ENCODE data around the gene SEPTIN12.

The SEPTIN12 gene

DNA sequence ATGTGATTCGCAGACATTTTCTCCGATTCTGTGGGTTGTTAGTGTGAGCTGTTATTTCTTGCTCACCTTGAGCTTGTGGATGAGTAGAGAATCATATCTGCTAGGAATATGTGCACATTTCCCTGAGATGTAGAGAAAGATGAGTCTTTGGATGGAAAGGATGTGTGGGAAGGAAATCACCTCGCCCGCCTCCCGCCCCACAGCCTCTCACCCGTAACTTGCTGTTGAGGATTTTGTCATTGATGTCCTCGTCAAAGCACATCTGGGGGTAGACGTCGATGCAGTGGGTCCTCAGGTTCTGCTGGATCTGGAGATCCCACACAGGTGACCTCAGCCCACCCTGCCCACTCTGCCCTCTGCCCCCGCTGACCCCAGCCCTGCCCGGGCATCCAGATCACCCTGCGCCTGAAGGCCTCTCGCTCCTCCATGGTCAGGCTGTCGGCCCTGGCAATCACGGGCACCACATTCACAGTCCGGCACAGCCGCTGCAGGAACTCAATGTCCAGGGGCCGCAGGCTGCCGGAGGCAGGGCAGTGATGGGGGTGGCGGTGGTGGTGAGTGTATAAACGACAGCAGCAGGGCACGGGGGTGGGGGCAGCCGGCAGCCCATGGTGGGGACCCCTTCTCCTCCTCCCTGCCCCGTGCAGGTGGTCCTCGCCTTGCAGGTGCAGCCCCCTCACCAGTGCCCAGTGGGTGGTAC is 4.7 kb downstream of the SEPTIN12 start:
- DNase-seq, result no peak

DNA sequence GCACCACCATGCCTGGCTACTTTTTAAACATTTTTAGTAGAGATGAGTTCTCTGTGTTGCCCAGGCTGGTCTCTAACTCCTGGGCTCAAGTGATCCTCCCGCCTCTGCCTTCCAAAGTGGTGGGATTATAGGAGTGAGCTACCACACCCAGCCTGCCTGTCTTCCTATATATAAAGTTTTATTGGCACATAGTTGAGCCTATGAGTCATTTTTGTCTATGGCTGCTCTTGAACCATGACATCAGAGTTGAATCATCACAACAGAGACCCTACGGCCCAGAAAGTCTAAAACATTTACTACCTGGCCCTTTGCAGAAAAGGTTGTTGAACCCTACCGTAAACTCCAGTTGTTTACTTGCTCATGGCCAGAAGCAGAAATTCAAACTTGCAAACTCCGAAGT is 7.9 kb downstream of the SEPTIN12 start:
- DNase-seq, result no peak

DNA sequence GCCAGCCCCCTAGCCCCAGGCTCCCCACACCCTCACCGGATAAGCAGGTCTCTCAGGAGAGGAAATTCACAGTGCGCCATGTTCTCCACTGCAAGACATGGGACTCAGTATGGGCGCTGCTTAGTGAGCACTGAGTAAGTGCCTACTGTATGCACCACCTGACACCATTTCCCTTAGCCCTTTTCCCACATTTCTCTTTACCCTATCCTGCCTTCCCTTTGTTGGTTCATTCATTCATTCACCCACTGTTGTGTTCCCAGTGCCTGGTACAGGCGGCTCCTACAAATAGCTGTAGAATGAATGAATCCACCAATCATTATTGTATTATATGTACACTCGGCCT is 10.1 kb downstream of the SEPTIN12 start:
- no peak for DNase-seq

DNA sequence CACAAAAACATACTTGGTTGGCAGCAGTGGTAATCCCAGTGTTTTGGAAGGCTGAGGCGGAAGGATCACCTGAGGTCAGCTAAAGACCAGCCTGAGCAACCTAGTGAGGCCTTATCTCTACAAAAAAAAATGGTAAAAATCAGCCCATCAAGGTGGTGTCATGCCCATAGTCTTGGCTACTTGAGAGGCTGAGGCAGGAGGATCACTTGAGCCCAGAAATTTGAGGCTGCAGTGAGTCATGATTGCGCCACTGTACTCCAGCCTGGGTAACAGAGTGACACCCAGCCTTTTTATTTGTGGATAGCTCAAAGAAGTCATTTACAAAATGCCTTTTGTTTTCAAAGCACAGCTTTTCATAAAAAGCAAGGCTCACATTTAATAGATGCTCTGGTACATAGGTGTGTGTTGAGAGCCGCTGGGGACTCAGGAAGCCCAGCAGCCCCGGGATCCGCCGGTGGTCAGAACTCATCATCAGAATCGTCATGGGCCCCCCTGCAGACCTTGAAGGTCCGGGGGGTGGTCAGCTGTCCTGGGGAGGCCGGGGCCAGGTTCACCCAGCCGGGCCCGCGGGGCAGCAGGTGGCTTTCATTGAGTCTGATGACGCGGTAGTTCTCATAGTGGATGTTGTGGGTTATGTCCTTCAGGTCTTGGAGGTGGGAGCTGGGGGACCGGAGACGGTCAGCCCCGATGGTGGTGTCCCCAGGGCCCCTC is 10.7 kb downstream of the SEPTIN12 start:
- DNase-seq, result no peak

DNA sequence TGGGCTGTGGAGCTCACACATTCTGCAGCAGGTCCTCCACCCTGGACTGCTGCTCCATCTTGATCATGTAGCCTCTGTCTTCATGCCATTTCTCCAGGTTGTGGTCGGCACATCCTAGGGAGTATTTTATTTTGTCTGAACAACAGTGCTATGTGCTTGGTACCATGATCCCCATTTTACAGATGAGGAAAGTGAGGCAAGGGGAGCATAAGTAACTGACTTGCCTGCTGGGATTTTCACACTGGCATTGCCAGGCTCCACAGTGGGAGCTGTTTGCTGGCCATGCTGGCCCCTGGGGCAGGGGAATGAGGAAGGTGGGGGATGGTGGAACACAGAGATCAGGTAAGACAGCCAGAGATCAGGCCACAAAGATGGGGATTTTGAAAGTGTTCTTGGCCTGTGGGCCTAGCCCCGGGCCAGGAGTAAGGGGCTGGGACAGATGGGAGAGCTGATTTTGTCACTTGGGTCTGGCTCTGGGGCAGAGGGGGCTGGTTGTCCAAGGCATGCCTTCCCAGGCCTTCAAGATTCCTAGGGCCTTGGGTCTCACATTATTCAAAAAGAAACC is 11.9 kb downstream of the SEPTIN12 start:
- no peak for DNase-seq

DNA sequence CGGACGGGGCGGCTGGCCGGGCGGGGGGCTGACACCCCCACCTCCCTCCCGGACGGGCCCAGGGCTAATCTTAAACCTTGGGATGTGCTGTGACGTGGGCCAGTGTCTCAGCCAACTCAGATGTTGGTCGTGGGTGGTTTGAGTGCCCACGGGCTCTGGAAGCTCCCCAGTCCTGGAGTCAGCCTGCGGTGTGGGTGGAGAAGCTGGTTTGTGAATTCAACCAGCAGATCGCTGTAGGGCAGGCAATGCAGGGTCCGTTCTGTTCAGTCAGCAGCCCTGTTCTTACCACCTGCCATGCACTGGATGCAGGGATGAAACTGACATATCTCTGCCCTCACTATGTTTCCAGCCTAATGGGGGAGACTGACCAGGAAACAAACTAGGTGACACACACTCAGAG is 13.1 kb downstream of the SEPTIN12 start:
- DNase-seq, result no peak

DNA sequence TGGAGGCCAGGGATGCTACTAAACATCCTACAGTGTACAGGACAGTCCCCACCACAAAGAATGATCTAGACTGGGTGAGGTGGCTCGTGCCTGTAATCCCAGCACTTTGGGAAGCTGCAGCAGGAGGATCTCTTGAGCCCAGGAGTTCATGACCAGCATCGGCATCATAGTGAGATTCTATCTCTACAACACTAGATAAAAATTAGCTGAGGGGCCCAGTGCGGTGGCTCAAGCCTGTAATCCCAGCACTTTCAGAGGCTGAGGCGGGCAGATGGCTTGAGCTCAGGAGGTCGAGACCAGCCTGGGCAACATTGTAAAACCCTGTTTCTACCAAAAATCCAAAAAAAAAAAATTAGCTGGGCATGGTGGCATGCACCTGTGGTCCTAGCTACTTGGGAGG is 15.8 kb downstream of the SEPTIN12 start:
- no peak for DNase-seq

DNA sequence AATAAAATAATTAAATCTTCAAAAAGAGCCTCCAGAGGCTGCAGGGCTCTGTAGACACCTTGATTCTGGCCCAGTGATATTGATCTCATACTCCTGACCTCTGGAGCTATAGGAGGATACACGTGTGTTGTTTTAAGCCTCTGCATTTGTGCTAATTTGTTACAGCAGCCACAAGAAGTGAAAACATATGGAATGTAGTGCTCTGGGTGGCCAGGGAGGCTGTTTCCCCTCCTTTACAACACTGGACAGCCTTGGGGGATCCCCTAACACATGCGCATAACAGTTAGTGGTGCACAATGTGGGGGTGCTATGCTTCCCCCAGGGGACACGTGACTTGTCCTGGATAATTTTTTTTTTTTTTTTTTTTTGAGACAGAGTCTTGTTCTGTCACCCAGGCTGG is 16.5 kb downstream of the SEPTIN12 start:
- no peak for DNase-seq

DNA sequence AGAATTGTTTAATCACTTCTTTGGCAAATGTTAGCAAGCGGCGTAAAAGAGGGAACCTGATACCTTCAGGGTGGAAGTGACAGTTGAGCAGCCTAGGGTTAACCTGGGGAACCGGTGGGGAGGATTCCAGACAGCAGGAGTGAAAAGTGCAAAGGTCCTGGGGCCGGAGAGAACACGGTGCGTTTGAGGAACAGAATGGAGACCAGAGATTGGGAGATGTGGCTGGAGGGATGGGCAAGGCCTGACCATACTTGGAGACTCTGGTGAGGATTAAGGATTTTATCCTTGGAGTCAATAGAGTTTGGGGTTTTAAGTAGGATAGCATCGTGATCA is 18.9 kb downstream of the SEPTIN12 start:
- no peak for DNase-seq

DNA sequence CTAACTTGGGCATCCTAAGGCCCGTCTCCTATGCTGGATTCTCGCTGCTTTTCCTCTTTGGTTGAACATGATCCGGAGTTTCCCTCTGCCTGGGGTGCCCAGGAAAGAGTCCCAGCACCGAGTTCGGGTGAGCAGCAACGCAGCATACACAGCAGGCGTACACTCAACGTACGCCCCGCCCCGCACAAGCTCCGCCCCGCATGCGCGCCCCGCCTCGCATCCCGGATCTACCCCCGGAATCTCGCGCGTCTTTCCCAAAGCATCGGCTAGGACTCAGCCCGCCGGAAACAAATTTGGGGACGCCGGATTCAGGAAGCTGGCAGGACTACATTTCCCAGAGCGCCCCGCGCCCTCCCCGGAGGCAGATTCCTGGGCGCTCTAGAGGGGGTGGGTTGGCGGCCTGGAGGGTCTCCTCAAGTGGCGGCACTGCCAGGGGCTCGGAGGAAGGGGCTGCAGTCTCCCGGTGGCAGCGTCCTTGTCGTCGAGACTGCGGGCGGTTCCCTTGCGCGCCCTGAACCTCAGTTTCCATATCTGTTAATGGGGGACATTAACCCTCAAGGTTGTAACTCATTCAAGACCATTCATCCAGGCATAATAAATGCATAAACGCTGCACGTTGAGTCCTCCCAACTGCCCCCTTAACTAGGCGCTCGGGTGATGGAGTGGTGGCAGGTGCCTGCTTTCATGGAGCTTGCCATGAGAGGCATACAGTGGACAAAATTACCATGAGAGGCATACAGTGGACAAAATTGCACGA is 19.4 kb downstream of the SEPTIN12 start:
- DNase-seq, result peak; percentile 59 to 71

DNA sequence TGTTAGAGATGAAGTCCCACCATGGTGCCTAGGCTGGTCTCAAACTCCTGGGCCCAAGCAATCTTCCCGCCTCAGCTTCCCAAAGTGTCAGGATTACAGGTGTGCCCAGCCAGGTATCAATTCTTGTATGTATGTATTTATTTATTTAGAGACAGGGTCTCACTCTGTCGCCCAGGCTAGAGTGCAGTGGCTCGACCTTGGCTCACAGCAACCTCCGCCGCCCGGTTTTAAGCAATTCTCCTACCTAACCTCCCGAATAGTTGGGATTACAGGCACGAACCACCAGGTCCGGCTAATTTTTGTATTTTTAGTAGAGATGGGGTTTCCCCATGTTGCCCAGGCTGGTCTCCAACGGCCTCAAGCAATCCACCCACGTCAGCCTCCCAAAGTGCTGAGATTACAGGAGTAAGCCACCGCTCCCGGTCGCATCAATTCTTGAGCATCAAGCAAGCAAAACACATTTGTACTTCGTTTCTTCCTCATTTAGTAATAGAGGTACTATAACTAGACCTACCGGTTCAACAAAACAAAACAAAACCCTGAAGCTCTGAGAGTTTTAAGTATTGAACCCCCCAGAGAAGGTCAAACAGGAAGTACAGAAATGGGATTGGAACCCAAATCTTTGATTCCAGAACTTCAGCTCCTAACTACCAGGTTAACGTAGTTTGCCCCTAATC is 20.1 kb downstream of the SEPTIN12 start:
- peak in 1 of 2 experiments; percentile 8 for DNase-seq

DNA sequence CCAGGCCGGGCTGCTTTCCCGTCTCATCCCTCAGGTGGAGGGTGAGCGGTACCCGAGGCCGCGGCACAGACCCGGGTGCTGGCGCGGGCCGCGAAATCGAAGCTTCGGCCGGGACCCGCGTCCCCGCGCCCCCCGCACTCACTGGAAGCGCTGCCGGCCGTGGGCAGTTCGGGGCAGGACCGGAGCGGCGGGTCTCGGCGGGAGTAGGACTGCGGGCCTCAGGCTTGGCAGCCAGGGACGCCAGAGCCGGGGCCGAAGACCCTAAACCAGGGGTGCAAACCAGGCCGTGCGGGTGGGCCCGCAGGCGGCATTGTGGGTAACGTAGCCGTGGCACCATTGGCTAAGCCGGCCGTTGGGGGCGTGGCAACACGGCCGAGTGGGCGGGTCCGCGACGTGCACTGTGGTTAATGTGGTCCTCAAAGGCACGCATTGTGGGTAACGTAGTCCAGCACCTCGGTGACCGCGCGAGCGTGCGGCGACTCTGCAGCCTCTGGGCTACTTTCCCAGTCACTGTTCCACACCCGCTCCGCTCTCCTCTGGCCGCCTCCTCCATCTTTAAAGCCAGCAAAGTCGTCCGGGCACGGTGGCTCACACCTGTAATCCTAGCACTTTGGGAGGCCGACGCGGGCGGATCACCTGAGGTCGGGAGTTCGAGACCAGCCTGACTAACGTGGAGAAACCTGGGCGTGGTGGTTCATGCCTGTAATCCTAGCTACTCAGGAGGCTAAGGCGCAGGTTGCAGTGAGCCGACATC is 21.1 kb downstream of the SEPTIN12 start, which contains the start of gene ZNF500:
Gene ZNF500, minus strand, starts transcription at position 288 of the 754 bp plus-strand sequence. CDS start 1,184 bp downstream, outside the sequence.
- peak; percentile 38 to 55 for DNase-seq

DNA sequence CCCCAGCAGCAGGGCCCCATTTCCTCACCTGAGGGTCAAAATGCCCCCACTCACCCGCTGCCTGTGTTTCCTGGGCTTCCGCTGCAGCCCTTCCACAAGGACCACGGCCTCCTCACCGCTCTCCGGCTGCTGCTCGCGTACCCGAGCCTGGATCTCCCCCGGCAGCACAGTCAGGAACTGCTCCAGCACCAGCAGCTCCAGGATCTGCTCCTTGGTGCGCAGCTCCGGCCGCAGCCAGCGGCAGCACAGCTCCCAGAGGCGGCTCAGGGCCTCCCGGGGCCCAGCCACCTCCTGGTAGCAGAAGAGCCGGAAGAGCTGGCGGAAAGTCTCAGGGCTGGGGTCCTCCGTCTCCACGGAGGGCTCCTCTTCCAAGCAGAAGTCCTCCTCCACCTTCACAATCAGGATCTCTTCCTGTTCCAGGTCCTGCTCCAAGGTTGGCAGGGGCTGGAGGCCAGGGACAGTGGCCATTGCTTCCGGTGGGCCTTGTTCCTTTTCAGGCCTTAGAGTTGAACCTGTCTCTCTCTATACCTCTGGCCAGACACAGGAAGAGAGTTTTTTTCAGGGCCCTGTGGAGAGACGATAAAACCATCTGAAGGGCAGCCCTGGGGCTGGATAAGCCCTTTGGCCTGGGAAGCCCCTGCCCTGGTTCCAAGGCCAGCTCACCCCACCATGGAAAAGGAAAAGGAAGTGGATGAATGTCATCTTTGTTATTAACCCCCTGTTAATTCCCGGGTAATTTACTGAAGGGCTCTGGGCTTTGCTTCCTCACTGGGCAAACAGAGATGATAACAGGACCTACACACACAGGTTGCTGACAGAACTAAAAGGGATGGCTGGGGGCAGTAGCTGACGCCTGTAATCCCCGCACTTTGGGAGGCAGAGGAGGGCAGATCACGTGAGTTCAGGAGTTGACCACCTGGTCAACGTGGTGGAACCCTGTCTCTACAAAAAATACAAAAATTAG is 22.4 kb downstream of the SEPTIN12 start:
- no peak for DNase-seq

DNA sequence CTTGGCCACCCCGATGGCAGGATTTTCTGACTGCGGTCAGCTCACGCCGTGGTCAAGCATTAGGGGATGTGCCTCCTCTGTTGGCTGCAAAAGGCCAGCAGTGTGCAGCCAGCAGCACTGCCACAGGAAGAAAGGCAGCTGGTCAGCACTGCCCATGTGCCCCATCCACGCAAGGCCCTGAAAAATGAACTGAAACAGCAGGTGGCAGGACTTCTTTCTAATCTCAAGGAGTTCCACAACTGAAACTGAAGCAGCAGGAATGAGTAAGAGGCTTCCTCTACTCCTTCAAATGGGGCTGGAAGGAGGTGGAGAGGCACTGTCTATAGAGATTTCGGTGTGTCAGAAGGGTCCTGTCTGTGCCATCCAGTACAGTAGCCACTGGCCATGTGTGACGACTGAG is 24.4 kb downstream of the SEPTIN12 start:
- no peak for DNase-seq

DNA sequence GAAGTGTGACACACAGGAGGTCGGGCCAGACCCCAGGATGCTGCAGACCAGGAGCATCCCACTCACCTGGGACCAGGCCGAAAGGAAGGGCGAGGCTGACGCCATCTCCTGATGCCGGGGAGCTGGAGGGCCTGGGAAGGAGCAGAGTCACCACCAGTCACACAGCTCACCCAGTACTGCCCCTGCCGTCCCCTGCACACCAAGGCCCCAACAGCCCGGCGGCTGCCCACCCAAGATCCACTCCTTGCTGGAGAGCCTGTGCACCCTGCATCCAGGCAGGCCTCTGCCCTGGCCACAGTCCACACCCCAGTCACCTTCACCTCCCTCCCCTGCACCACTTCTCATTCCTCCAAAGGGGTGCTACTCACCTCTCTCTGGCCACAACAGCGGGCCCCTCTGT is 25.9 kb downstream of the SEPTIN12 start:
- no peak for DNase-seq

DNA sequence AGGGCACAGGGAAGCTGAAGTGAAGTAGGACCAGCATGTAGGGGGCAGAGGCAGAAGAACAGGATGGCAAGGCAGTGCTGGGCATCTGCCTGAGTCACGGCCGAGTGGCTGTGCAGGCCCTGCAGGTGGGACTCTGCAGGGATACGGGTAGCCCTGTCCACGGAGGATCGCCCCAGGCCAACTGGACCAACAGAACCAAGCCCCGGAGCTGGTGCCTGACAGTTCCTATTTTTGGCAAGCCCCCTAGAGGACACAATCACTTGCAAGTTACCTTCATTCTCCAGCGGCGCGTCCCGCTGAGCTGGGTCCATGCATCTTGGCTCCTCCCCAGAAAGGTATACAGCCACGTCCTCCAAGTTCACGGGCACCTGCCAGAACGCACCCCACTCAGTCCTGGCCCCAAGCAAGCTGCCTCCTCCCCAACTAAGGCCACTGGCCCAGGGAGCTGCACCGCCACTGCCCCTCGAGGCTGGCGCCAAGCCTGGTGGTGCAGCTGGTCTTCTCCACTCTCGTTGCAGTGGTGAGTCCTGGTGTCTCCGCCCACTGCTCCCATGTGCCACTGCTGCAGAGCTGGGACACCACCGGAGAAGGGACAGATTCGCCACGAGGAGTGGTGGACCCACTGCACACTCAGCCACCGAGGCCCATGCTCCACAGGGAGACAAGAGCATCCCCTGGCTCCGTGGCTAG is 27.8 kb downstream of the SEPTIN12 start:
- DNase-seq, result no peak

DNA sequence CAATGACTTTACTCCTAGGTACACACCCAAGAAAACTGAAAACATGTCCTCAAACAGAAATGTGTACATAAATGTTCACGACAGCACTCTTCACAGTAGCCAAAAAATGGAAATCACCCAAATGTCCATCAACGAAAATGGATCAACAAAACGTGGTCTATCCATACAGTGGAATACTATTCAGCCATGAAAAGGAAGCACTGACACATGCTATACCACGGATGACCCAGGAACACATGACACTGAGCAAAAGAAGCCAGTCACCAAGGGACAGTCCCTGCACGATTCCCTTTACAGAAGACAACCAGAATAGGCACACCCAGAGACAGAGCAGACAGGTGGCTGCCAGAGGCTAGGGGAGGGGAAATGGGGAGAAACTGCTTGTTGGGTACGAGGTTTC is 32.5 kb downstream of the SEPTIN12 start:
- DNase-seq, result no peak

DNA sequence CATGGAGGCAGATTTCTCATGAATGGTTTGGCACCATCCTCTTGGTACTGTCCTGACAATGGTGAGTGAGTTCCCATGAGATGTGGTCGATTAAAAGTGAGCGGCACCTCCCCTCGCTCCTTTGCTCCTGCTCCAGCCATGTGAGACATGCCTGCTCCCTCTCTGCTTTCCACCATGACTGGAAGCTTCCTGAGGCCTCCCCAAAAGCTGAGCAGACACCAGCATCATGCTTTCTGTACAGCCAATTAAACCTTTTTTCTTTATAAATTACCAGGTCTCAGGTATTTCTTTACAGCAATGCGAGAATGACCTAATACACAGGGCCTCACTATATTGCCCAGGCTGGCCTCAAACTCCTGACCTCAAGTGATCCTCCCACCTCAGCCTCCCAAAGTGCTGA is 33.3 kb downstream of the SEPTIN12 start:
- no peak for DNase-seq

DNA sequence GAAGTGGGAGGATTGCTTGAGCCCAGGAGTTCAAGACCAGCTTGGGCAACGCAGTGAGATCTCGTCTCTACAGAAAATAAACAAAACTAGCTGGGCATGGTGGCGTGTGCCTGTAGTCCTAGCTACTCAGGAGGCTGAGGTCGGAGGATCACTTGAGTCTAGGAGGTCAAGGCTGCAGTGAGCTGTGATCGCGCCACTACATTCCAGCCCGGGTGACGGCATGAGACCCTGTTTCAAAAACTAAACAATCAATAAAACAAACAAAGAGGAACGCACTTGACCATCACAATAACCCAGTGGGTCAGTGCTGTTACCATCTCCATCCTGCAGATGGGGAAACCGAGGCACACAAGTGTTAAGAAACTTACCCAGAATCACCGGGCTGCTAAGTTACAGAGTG is 34.9 kb downstream of the SEPTIN12 start:
- no peak for DNase-seq

DNA sequence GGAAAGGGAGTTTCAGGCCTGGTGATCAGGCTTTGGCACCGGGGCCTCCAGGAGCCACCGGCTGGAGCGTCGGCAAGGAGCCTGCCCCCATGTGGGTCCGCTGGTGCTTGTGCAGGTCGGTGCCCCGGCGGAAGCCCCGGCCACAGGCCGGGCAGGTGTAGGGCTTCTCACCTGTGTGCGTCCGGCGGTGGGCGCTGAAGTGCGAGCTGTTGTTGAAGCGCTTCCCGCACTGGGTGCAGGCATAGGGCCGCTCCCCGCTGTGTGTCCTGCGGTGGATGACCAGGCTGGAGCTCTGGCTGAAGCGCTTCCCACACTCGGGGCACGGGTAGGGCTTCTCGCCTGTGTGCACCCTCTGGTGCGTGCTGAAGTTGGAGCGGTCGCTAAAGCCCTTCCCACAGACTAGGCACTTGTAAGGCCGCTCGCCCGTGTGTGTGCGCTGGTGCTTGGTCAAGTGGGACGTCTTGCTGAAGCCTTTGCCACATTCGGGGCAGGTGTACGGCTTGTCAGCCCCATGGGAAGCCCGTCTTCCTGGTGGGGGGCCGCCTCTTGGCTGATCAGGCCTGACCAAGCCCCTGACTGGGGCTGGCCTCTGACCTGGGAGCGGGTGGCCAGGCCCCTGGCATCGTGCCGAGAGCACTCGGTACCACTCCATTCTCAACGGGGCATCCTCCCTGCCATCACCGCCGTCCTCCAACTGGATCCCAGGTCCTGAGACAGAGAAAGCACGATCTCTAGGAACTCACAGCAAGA is 35.6 kb downstream of the SEPTIN12 start:
- DNase-seq, result no peak

Measured in Kasumi-1 (cell line).